H9 (cell line): ENCODE measurements around the gene ZNF385B. TPM values are rescaled to one million over a fixed set of nuclear protein-coding genes. Genes with fewer than 3 reads are reported as not detected.

Experiments
- DNase-seq: peaks from one replicate; pipeline ENCODE4 v3.0.0-alpha.2; 2017
- H2AFZ ChIP-seq: one replicate; pipeline ENCODE4 v1.6.1; 2013; ENCODE audit warnings: mild to moderate bottlenecking, low read length, control low read depth, moderate library complexity
- H2AK5ac ChIP-seq: 2 replicates; pipeline ENCODE4 v1.6.1; 2013; ENCODE audit warnings: low read length, control low read depth, mixed read lengths; ENCODE audit not compliant: insufficient read length
- H2BK120ac ChIP-seq: one replicate; pipeline ENCODE4 v1.6.1; 2013; ENCODE audit warnings: low read depth, mild to moderate bottlenecking, low read length, control low read depth, inconsistent platforms; ENCODE audit not compliant: poor library complexity, severe bottlenecking
- H2BK12ac ChIP-seq: 2 replicates; pipeline ENCODE4 v1.6.1; 2013; ENCODE audit warnings: low read length, control low read depth, mixed read lengths, low read depth; ENCODE audit not compliant: insufficient read length
- H2BK15ac ChIP-seq: 2 replicates; pipeline ENCODE4 v1.6.1; 2013; ENCODE audit warnings: low read depth, low read length, control low read depth
- H2BK20ac ChIP-seq: one replicate; pipeline ENCODE4 v1.6.1; 2013; ENCODE audit warnings: low read depth, mild to moderate bottlenecking, low read length, control low read depth, inconsistent platforms; ENCODE audit not compliant: poor library complexity, severe bottlenecking
- H2BK5ac ChIP-seq: 2 replicates; pipeline ENCODE4 v1.6.1; 2013; ENCODE audit warnings: low read length, control low read depth, mixed read lengths; ENCODE audit not compliant: insufficient read length
- H3K14ac ChIP-seq: 2 replicates; pipeline ENCODE4 v1.6.1; 2013; ENCODE audit warnings: low read length, control low read depth; ENCODE audit not compliant: insufficient read depth
- H3K18ac ChIP-seq: 2 replicates; pipeline ENCODE4 v1.6.1; 2013; ENCODE audit warnings: low read depth, mild to moderate bottlenecking, mixed read lengths, low read length, control low read depth; ENCODE audit not compliant: insufficient read length
- H3K23ac ChIP-seq: 2 replicates; pipeline ENCODE4 v1.6.1; 2013; ENCODE audit warnings: low read length, control low read depth, mixed read lengths, low read depth; ENCODE audit not compliant: insufficient read length
- H3K23me2 ChIP-seq: 2 replicates; pipeline ENCODE4 v1.6.1; 2013; ENCODE audit warnings: low read depth, mild to moderate bottlenecking, mixed read lengths, low read length, control low read depth; ENCODE audit not compliant: insufficient read length, poor library complexity, severe bottlenecking
- H3K27ac ChIP-seq: 2 replicates; pipeline ENCODE4 v1.5.1; 2013; ENCODE audit warnings: low read length, control low read depth, mixed read lengths, low read depth; ENCODE audit not compliant: insufficient read length
- H3K27me3 ChIP-seq: 2 replicates; pipeline ENCODE4 v1.6.1; 2013; ENCODE audit warnings: low read length, control low read depth, inconsistent platforms; ENCODE audit not compliant: insufficient read depth
- H3K4ac ChIP-seq: 2 replicates; pipeline ENCODE4 v1.6.1; 2013; ENCODE audit warnings: low read depth, mild to moderate bottlenecking, control low read depth, inconsistent platforms, low read length, moderate library complexity
- H3K4me1 ChIP-seq: 2 replicates; pipeline ENCODE4 v1.6.1; 2013; ENCODE audit warnings: low read length, control low read depth, inconsistent platforms; ENCODE audit not compliant: insufficient read depth
- H3K4me2 ChIP-seq: 2 replicates; pipeline ENCODE4 v1.6.1; 2013; ENCODE audit warnings: low read length, control low read depth, mixed read lengths; ENCODE audit not compliant: insufficient read length, insufficient read depth
- H3K56ac ChIP-seq: 2 replicates; pipeline ENCODE4 v1.6.1; 2013; ENCODE audit warnings: low read depth, mild to moderate bottlenecking, mixed read lengths, low read length, control low read depth; ENCODE audit not compliant: insufficient read length
- H3K79me1 ChIP-seq: 2 replicates; pipeline ENCODE4 v1.6.1; 2013; ENCODE audit warnings: low read depth, mild to moderate bottlenecking, moderate library complexity, low read length, control low read depth, inconsistent platforms; ENCODE audit not compliant: insufficient read depth, poor library complexity, severe bottlenecking
- H3K79me2 ChIP-seq: 2 replicates; pipeline ENCODE4 v1.6.1; 2013; ENCODE audit warnings: low read length, control low read depth, inconsistent platforms; ENCODE audit not compliant: insufficient read depth
- H3K9ac ChIP-seq: 2 replicates; pipeline ENCODE4 v1.6.1; 2013; ENCODE audit warnings: low read length, control low read depth, mixed read lengths; ENCODE audit not compliant: insufficient read length; ENCODE audit errors: extremely low read depth
- H3K9me3 ChIP-seq: one replicate; pipeline ENCODE4 v1.6.1; 2013; ENCODE audit warnings: low read depth, low read length, inconsistent platforms; ENCODE audit not compliant: control insufficient read depth
- H3T11ph ChIP-seq: one replicate; pipeline ENCODE4 v1.6.1; 2013; ENCODE audit warnings: mild to moderate bottlenecking, low read length, control low read depth, inconsistent platforms
- H4K20me1 ChIP-seq: one replicate; pipeline ENCODE4 v1.6.1; 2013; ENCODE audit not compliant: control insufficient read depth, insufficient read length, insufficient read depth
- H4K5ac ChIP-seq: 2 replicates; pipeline ENCODE4 v1.6.1; 2013; ENCODE audit warnings: low read depth, mild to moderate bottlenecking, mixed read lengths, low read length, control low read depth; ENCODE audit not compliant: insufficient read length
- H4K8ac ChIP-seq: replicated peaks from 2 replicates; pipeline ENCODE4 v1.6.1; 2013; ENCODE audit warnings: low read length, control low read depth, mixed read lengths, low read depth; ENCODE audit not compliant: insufficient read length
- H4K91ac ChIP-seq: 2 replicates; pipeline ENCODE4 v1.6.1; 2013; ENCODE audit warnings: low read depth, mild to moderate bottlenecking, moderate library complexity, mixed read lengths, low read length, control low read depth; ENCODE audit not compliant: insufficient read length
- H3K27ac Mint-ChIP-seq, 3 experiments: 2 replicates in 2 of 3; 3 replicates in 1 of 3; pipeline ENCODE4 v1.8.0; 2020 to 2021; ENCODE audit warnings: mixed read lengths in 3 of 3, mild to moderate bottlenecking in 1 of 3, moderate library complexity in 1 of 3
- H3K27me3 Mint-ChIP-seq: 2 replicates; pipeline ENCODE4 v1.8.0; 2021; ENCODE audit warnings: low read depth, mild to moderate bottlenecking, moderate library complexity, mixed read lengths
- H3K36me3 Mint-ChIP-seq, 3 experiments: 2 replicates in 2 of 3; 3 replicates in 1 of 3; pipeline ENCODE4 v1.8.0; 2020 to 2021; ENCODE audit warnings: low read depth in 3 of 3, mixed read lengths in 3 of 3; ENCODE audit not compliant: insufficient read depth in 1 of 3
- H3K4me1 Mint-ChIP-seq, 2 experiments: 2 replicates each; pipeline ENCODE4 v1.8.0; 2020; ENCODE audit warnings: mixed read lengths in 2 of 2
- H3K4me3 Mint-ChIP-seq, 2 experiments: 2 replicates in 1 of 2; 3 replicates in 1 of 2; pipeline ENCODE4 v1.8.0; 2020 to 2021; ENCODE audit warnings: mild to moderate bottlenecking in 2 of 2, mixed read lengths in 2 of 2, moderate library complexity in 1 of 2
- H3K9me3 Mint-ChIP-seq, 2 experiments: 2 replicates in 1 of 2; 3 replicates in 1 of 2; pipeline ENCODE4 v1.8.0; 2020; ENCODE audit warnings: mild to moderate bottlenecking in 2 of 2, mixed read lengths in 2 of 2, moderate library complexity in 1 of 2
- WGBS: extraction: QIAGEN DNeasy Blood & Tissue Kit; methylation state at CpG from one replicate; pipeline ENCODE4 v1.1.7; 2013; ENCODE audit warnings: missing lambda C conversion rate, low lambda C conversion rate, mixed read lengths; ENCODE audit not compliant: insufficient read length; ENCODE audit errors: extremely low coverage; 5-methylcytosine and 5-hydroxymethylcytosine counted together
- total RNA-seq: library from RNA; stranded (reverse); gene quantifications from 2 replicates; pipeline ENCODE4 v1.2.1, GENCODE V29; 2021
- TF ChIP-seq, protein P1 (sequence below): fragments of 200-600 bp; sonication (generic); conservative IDR thresholded peaks from 3 replicates; pipeline ENCODE4 v1.8.0; 2021; ENCODE audit warnings: antibody characterized with exemption, mild to moderate bottlenecking

Gene ZNF385B
- total RNA-seq, 1 experiment from 2014 or later, result 2.1 TPM

DNA sequence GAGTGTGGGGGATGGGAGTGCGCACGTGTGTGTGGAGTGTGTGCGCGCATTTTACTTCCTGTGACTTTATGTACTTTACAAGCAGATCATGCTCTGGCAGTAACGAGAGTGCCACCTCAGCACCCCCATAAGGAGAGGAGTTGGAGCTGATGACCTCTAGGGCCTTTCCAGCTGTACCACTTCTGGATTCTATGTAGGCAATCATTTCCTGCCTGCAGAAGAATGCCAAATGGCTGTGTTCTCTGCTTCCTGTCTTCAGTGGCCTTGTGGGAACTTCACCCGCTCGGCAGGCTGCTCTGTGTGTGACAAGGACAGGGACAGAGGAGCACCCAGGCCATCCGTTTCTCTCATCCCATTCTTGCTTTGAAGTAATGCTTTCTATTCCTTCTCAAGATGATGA, 22.8 kb upstream of the ZNF385B start:
- Mint-ChIP-seq H3K4me3 (no peak overlapping the region), H3K27ac (peak overlapping the region in 1 of 3 experiments; percentile 79; a peak in 3 of 7 replicates)

More for the DNA sequence above, 22.8 kb upstream of the ZNF385B start:
- no peak overlapping the region for H2BK120ac ChIP-seq
- H4K91ac ChIP-seq, result no peak overlapping the region
- H4K5ac ChIP-seq, result no peak overlapping the region
- H3T11ph ChIP-seq, result no peak overlapping the region
- no peak overlapping the region for H3K18ac ChIP-seq
- H2BK5ac ChIP-seq, result no peak overlapping the region
- no peaks in the 10 kb centered on the region for H3K23me2 ChIP-seq
- peaks cover 15 to 19% of the 10 kb centered on the region in 2 experiments for H3K9me3 Mint-ChIP-seq
- peaks cover 4 to 16% (median 8%) of the 10 kb centered on the region in 3 experiments for H3K36me3 Mint-ChIP-seq
- H3K4me1 ChIP-seq, result no peaks in the 10 kb centered on the region; the same call in 1 of the 2 replicates
- H4K20me1 ChIP-seq, result no peaks in the 10 kb centered on the region
- no peak overlapping the region for H3K23ac ChIP-seq
- TF ChIP-seq, protein P1, sequence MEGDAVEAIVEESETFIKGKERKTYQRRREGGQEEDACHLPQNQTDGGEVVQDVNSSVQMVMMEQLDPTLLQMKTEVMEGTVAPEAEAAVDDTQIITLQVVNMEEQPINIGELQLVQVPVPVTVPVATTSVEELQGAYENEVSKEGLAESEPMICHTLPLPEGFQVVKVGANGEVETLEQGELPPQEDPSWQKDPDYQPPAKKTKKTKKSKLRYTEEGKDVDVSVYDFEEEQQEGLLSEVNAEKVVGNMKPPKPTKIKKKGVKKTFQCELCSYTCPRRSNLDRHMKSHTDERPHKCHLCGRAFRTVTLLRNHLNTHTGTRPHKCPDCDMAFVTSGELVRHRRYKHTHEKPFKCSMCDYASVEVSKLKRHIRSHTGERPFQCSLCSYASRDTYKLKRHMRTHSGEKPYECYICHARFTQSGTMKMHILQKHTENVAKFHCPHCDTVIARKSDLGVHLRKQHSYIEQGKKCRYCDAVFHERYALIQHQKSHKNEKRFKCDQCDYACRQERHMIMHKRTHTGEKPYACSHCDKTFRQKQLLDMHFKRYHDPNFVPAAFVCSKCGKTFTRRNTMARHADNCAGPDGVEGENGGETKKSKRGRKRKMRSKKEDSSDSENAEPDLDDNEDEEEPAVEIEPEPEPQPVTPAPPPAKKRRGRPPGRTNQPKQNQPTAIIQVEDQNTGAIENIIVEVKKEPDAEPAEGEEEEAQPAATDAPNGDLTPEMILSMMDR, result no peak
- no peak overlapping the region for H3K9ac ChIP-seq
- H4K8ac ChIP-seq, result no peak overlapping the region
- no peaks in the 10 kb centered on the region for H3K79me1 ChIP-seq
- H3K27me3 Mint-ChIP-seq, result peaks cover 1% of the 10 kb centered on the region; the same call in 1 of the 2 replicates
- H2AFZ ChIP-seq, result no peak overlapping the region
- H3K9me3 ChIP-seq, result no peaks in the 10 kb centered on the region
- no peak overlapping the region for H3K4ac ChIP-seq
- no peak overlapping the region for H2AK5ac ChIP-seq
- H2BK12ac ChIP-seq, result no peak overlapping the region
- no peak for DNase-seq
- H3K79me2 ChIP-seq, result no peaks in the 10 kb centered on the region
- no peaks in the 10 kb centered on the region for H3K27me3 ChIP-seq
- peaks cover 11 to 14% of the 10 kb centered on the region in 2 experiments for H3K4me1 Mint-ChIP-seq
- WGBS, result no CpG with 5 or more reads among the region's 8 CpGs
- no peak overlapping the region for H3K4me2 ChIP-seq
- no peak overlapping the region for H2BK15ac ChIP-seq
- H2BK20ac ChIP-seq, result no peak overlapping the region
- H3K56ac ChIP-seq, result no peak overlapping the region
- H3K27ac ChIP-seq, result no peak overlapping the region
- no peak overlapping the region for H3K14ac ChIP-seq
